ENCODE results near the gene ALDH8A1.

The ALDH8A1 gene

GRCh38 chr6:134934793-134935485, 15.0 kb downstream of the ALDH8A1 start:
- DNase-seq (ENCODE audit: extremely low read depth, low read depth), result no peak
- H3K4me3 ChIP-seq (replicated peaks; ENCODE audit: low read depth, low read length), result no peak overlapping the region
- no peak for TF ChIP-seq CTCF (IDR thresholded peaks at IDR 0.05; ENCODE audit: low read depth, low read length, missing control alignments)

- no peak overlapping the region for H3K4me3 ChIP-seq (replicated peaks; ENCODE audit: low read depth, low read length)
- no peak for TF ChIP-seq CTCF (IDR thresholded peaks at IDR 0.05; ENCODE audit: low read depth, low read length, missing control alignments)
- DNase-seq (ENCODE audit: extremely low read depth, low read depth), result no peak
Measured at GRCh38 chr6:134932535-134933470, 17.1 kb downstream of the ALDH8A1 start.

GRCh38 chr6:134932098-134932497, 17.8 kb downstream of the ALDH8A1 start:
- DNase-seq (ENCODE audit: extremely low read depth, low read depth), result no peak
- no peak overlapping the region for H3K4me3 ChIP-seq (replicated peaks; ENCODE audit: low read depth, low read length)
- no peak for TF ChIP-seq CTCF (IDR thresholded peaks at IDR 0.05; ENCODE audit: low read depth, low read length, missing control alignments)

- H3K4me3 ChIP-seq (replicated peaks; ENCODE audit: low read depth, low read length), result no peak overlapping the region
- TF ChIP-seq CTCF (IDR thresholded peaks at IDR 0.05; ENCODE audit: low read depth, low read length, missing control alignments), result no peak
- no peak for DNase-seq (ENCODE audit: extremely low read depth, low read depth)
Measured at GRCh38 chr6:134930463-134930862, 19.4 kb downstream of the ALDH8A1 start.

- H3K4me3 ChIP-seq (replicated peaks; ENCODE audit: low read depth, low read length), result no peak overlapping the region
- no peak for TF ChIP-seq CTCF (IDR thresholded peaks at IDR 0.05; ENCODE audit: low read depth, low read length, missing control alignments)
- no peak for DNase-seq (ENCODE audit: extremely low read depth, low read depth)
Measured at GRCh38 chr6:134928151-134928900, 21.6 kb downstream of the ALDH8A1 start.

- DNase-seq (ENCODE audit: extremely low read depth, low read depth), result no peak
- no peak overlapping the region for H3K4me3 ChIP-seq (replicated peaks; ENCODE audit: low read depth, low read length)
- no peak for TF ChIP-seq CTCF (IDR thresholded peaks at IDR 0.05; ENCODE audit: low read depth, low read length, missing control alignments)
Measured at GRCh38 chr6:134925800-134926199, 24.1 kb downstream of the ALDH8A1 start.
